ENCODE measurements around the gene RNASEH1.
A peak's percentile ranks its signal among the peaks of the same experiment; 100 is the strongest.
"Not testable (repeated sequence)": the region's sequence is repeated elsewhere in the genome, so short reads cannot be mapped to it uniquely, and the experiment has no call there.

RNASEH1 gene

DNA sequence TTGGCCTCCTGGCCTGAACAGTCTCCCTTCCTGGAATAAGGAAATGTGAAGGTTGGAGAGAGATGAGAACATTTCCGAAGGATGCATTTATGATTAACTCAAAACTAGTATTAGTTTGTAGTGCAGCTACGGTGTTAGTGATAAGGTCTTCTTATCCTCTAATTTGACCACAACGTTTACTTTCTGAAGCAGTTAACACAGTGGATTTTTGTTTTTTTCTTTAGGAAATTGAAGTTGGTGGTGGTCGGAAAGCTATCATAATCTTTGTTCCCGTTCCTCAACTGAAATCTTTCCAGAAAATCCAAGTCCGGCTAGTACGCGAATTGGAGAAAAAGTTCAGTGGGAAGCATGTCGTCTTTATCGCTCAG is 18.1 kb upstream of the RNASEH1 start:
- not testable (repeated sequence) for H3K9me3 Mint-ChIP-seq, H3K27me3 Mint-ChIP-seq
- peaks cover 41% of the 10 kb centered on the region for H3K36me3 Mint-ChIP-seq
- H3K4me1 Mint-ChIP-seq, result peaks cover 49% of the 10 kb centered on the region
- peak overlapping the region; percentile 97 for H3K27ac Mint-ChIP-seq
- peak overlapping the region; percentile 98 for H3K4me3 Mint-ChIP-seq

DNA sequence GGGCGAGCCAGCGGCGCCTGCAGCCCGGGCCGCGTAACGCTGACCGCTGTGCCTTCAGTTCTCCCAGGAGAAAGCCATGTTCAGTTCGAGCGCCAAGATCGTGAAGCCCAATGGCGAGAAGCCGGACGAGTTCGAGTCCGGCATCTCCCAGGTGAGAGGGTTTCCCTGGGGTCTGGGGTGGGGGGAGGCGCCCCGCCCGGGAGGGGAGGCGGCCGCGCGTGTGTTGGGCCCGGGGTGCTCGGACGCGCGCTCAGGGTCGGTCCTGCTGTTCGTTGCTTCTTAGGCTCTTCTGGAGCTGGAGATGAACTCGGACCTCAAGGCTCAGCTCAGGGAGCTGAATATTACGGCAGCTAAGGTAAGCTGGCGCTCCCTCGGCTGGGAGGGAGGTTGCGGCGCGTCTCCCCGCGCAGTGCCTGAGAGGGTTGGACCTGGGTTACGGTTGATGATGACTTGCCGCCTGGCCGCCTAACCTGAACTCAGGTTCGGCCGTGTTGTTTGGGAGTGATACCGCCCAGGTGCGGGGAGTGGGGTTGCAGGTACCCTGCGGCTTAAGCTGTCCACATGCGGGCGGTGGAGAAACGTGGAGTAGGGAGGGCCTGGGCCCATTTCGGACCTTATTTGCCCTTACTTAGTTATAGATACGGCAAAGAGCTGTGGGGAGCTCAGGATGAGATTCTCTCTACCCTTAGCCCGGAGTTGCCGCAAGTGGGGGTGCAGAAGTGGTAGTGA is 17.6 kb upstream of the RNASEH1 start:
- H3K4me1 Mint-ChIP-seq, result peaks cover 48% of the 10 kb centered on the region
- H3K36me3 Mint-ChIP-seq, result peaks cover 40% of the 10 kb centered on the region
- H3K27ac Mint-ChIP-seq, result peak overlapping the region; percentile 97
- H3K27me3 Mint-ChIP-seq, result no peaks in the 10 kb centered on the region
- no peaks in the 10 kb centered on the region for H3K9me3 Mint-ChIP-seq
- peak overlapping the region; percentile 98 for H3K4me3 Mint-ChIP-seq

- H3K36me3 Mint-ChIP-seq, result peaks cover 30% of the 10 kb centered on the region
- H3K9me3 Mint-ChIP-seq, result no peaks in the 10 kb centered on the region
- peaks cover 36% of the 10 kb centered on the region for H3K4me1 Mint-ChIP-seq
- no peak overlapping the region for H3K27ac Mint-ChIP-seq
- H3K4me3 Mint-ChIP-seq, result peak overlapping the region; percentile 98
- H3K27me3 Mint-ChIP-seq, result no peaks in the 10 kb centered on the region
Measured at GRCh38 chr2:3574155-3574554, 16.0 kb upstream of the RNASEH1 start.

- H3K4me3 Mint-ChIP-seq, result no peak overlapping the region
- H3K9me3 Mint-ChIP-seq, result no peaks in the 10 kb centered on the region
- no peak overlapping the region for H3K27ac Mint-ChIP-seq
- peaks cover 21% of the 10 kb centered on the region for H3K4me1 Mint-ChIP-seq
- H3K27me3 Mint-ChIP-seq, result no peaks in the 10 kb centered on the region
- H3K36me3 Mint-ChIP-seq, result peaks cover 16% of the 10 kb centered on the region
Measured at GRCh38 chr2:3572620-3573019, 14.5 kb upstream of the RNASEH1 start.

- Mint-ChIP-seq H3K27ac (no peak overlapping the region), H3K27me3 (no peaks in the 10 kb centered on the region), H3K4me3 (no peak overlapping the region), H3K9me3 (no peaks in the 10 kb centered on the region), H3K4me1 (peaks cover 7% of the 10 kb centered on the region), H3K36me3 (peaks cover 7% of the 10 kb centered on the region)
Measured at GRCh38 chr2:3571284-3571683, 13.2 kb upstream of the RNASEH1 start.

- H3K4me3 Mint-ChIP-seq, H3K27me3 Mint-ChIP-seq, H3K27ac Mint-ChIP-seq, H3K4me1 Mint-ChIP-seq, H3K9me3 Mint-ChIP-seq, H3K36me3 Mint-ChIP-seq: not testable (repeated sequence)
Measured at GRCh38 chr2:3569656-3570055, 11.5 kb upstream of the RNASEH1 start.

- Mint-ChIP-seq H3K4me1 (peaks cover 4% of the 10 kb centered on the region), H3K4me3 (no peak overlapping the region), H3K9me3 (no peaks in the 10 kb centered on the region), H3K36me3 (no peaks in the 10 kb centered on the region), H3K27ac (no peak overlapping the region), H3K27me3 (no peaks in the 10 kb centered on the region)
Measured at GRCh38 chr2:3566806-3567205, 8.7 kb upstream of the RNASEH1 start.

DNA sequence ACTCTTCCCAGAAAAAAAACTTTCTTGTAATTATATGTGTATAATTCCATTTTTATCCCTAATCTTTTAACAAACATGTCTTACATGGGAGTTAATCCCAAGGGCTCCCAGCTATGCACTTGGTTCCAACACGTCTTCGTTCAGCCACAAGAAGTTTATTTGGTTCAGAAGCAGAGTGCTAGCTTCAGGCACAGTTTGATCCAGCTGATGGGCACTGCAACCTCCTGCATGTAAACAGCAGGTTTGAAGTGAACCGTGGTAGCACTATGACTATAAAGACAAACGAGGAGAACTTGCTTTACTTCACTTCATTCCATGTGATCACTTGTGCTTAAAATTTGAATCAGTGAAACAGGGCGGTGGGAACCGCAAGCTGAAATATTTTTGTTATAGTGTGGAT is 7.0 kb upstream of the RNASEH1 start:
- Mint-ChIP-seq H3K27me3 (no peaks in the 10 kb centered on the region), H3K4me3 (no peak overlapping the region), H3K4me1 (peaks cover 8% of the 10 kb centered on the region)

GRCh38 chr2:3563521-3563976 is 5.4 kb upstream of the RNASEH1 start:
- H3K27me3 Mint-ChIP-seq, result no peaks in the 10 kb centered on the region
- peaks cover 13% of the 10 kb centered on the region for H3K4me1 Mint-ChIP-seq
- H3K36me3 Mint-ChIP-seq, result peaks cover 4% of the 10 kb centered on the region
- H3K9me3 Mint-ChIP-seq, result no peaks in the 10 kb centered on the region
- no peak overlapping the region for H3K27ac Mint-ChIP-seq
- H3K4me3 Mint-ChIP-seq, result no peak overlapping the region

More for the DNA sequence above, 7.0 kb upstream of the RNASEH1 start:
- no peak overlapping the region for H3K27ac Mint-ChIP-seq
- H3K36me3 Mint-ChIP-seq, result peaks cover 2% of the 10 kb centered on the region
- H3K9me3 Mint-ChIP-seq, result no peaks in the 10 kb centered on the region

GRCh38 chr2:3557639-3558204 is 411 bp downstream of the RNASEH1 start:
- H3K4me3 Mint-ChIP-seq, result peak overlapping the region; percentile 95
- H3K27ac Mint-ChIP-seq, result peak overlapping the region; percentile 98
- no peaks in the 10 kb centered on the region for H3K27me3 Mint-ChIP-seq
- H3K4me1 Mint-ChIP-seq, result peaks cover 38% of the 10 kb centered on the region
- H3K9me3 Mint-ChIP-seq, result no peaks in the 10 kb centered on the region
- peaks cover 18% of the 10 kb centered on the region for H3K36me3 Mint-ChIP-seq

DNA sequence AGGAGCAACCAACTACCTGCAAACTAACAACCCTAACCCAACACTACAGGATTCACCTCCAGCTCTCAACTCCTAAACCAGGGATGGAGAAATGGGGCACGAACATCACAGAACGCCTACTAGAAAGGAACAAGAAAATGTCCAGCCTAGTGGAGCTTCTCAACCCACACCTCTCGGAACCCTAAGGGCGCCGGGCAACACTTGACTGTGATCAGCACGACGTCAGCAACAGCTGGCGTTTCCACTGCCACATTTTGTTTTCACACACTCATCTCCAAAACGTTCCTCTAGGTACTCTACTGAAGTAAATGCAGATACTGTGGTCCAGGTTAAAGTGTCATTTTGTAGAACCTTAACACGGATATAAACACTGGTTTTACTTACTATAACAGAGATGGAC is 4.2 kb downstream of the RNASEH1 start:
- Mint-ChIP-seq H3K36me3 (peaks cover 28% of the 10 kb centered on the region), H3K4me1 (peaks cover 27% of the 10 kb centered on the region), H3K27me3 (no peaks in the 10 kb centered on the region), H3K4me3 (no peak overlapping the region), H3K9me3 (no peaks in the 10 kb centered on the region), H3K27ac (no peak overlapping the region)

DNA sequence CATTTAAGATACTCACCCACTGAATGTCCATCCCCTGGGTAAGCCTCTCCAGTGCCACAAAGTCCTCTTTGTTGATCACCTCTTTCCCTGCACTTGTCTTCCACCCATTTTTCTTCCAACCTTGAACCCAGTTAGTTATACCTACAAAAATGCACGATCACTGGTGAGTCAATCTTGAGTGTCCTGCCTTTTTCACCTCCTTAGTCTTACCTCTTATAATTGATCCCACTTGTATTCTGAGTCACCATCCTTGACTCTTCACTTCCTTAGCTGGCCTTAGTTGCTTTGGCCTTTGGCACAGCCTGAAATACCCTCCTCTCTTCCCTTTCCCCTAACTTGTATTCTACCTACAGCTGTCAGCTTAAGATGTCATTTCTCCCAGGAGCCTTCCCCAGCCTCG is 10.2 kb downstream of the RNASEH1 start:
- Mint-ChIP-seq H3K36me3 (peaks cover 27% of the 10 kb centered on the region), H3K9me3 (no peaks in the 10 kb centered on the region), H3K27ac (peak overlapping the region; percentile 56), H3K4me3 (no peak overlapping the region), H3K27me3 (no peaks in the 10 kb centered on the region), H3K4me1 (peaks cover 7% of the 10 kb centered on the region)

DNA sequence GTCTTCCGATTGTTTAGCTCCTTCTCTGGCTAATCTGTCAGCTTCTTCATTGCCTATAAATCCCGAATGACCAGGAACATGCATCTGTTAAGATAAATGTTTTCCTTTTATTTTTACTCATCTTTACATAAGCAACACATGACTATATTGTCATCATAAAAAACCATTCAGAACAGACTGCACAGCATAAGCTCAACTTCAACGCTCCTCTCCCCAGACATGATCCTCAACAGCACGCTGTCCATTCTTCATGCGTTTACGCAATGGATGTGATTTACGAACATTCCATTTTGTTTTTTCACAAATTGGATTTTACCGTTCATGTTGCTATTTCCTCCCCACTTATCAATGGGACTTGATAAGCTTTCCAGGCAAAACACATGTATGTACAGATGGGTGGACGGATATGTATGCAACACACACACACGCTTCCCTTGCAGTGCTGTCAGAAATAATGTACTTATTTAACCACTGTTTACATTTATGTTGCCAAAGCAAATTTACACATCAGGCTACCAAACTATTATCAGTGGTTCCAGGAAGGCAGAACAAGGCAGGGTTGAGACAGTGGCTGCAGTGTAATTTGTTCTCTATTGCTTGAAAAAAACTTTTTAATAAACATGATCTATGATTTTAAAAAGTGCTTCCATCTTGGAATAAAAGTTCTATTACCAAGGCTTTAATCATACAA is 12.2 kb downstream of the RNASEH1 start:
- Mint-ChIP-seq H3K36me3 (peaks cover 24% of the 10 kb centered on the region), H3K9me3 (no peaks in the 10 kb centered on the region), H3K27ac (no peak overlapping the region), H3K27me3 (no peaks in the 10 kb centered on the region), H3K4me3 (no peak overlapping the region), H3K4me1 (peaks cover 7% of the 10 kb centered on the region)

DNA sequence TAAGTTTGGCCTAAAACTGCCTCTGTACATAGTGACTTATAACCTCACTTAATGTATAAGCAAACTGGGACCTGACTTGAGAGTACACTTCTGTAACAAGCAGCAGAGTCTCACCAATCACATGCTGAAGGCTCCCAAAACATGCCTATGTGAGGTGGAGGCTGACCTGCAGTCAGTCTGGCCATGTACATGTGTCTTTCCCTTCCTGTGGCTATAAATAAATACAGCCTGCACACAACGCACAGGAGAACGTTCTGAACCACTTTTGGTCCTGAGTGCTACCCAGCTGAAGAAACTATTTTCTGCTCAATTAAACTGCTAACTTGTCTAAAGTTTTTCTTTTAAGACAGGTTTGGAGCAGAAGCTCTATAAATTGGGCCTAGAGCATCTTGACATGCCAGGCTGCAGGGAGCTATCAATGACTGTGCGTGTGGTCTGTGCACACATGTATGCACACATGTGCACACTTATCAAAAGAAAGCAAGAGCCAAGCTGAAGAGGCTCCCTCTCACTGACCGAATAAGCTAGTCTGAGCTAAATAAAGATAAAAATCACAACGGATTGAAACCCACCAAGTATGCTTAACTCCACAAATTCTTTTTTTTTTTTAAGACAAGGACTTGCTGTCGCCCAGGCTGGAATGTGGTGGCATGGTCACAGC is 15.0 kb downstream of the RNASEH1 start:
- Mint-ChIP-seq H3K27ac (no peak overlapping the region), H3K9me3 (no peaks in the 10 kb centered on the region), H3K4me1 (peaks cover 7% of the 10 kb centered on the region), H3K27me3 (no peaks in the 10 kb centered on the region), H3K4me3 (no peak overlapping the region), H3K36me3 (peaks cover 6% of the 10 kb centered on the region)

- Mint-ChIP-seq H3K4me3 (no peak overlapping the region), H3K27me3 (no peaks in the 10 kb centered on the region), H3K27ac (no peak overlapping the region), H3K36me3 (peaks cover 4% of the 10 kb centered on the region), H3K9me3 (no peaks in the 10 kb centered on the region), H3K4me1 (peaks cover 7% of the 10 kb centered on the region)
Measured at GRCh38 chr2:3542107-3542506, 16.0 kb downstream of the RNASEH1 start.

DNA sequence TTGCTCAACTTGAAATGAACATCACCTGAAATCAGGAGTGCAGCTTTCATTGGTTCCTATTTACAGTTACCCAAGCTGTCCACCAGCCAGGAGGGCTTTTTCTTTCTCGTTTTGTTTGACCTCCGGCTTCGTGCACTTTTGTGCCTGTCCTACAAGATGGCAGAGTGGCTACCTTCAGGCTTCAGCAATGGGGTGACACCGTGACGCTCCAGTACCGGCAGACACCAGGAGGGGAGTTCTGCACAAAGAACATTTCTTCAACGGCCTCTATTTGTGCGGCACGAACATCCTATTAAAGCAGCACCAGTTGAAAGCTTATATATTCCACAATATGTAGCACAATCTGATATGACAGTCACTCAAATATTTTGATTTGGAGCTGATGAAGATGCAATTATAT is 18.3 kb downstream of the RNASEH1 start:
- Mint-ChIP-seq H3K27me3 (no peaks in the 10 kb centered on the region), H3K4me3 (no peak overlapping the region), H3K9me3 (no peaks in the 10 kb centered on the region), H3K36me3 (peaks cover 2% of the 10 kb centered on the region), H3K4me1 (peaks cover 7% of the 10 kb centered on the region), H3K27ac (peak overlapping the region; percentile 51)
